ENCODE measurements around the gene CLDN15. TPM values are rescaled to one million over a fixed set of nuclear protein-coding genes. Genes with fewer than 3 reads are reported as not detected.
"Not testable (repeated sequence)": the region's sequence is repeated elsewhere in the genome, so short reads cannot be mapped to it uniquely, and the experiment has no call there.

CLDN15 gene
- total RNA-seq (ENCODE audit: insufficient read depth, low replicate concordance), result 7.5 TPM

GRCh38 chr7:101237206-101238067, at the start of gene CLDN15:
CLDN15 (minus strand) TSS chr7:101237802; CDS start chr7:101237581, 221 bp downstream.
- peak; percentile 66 for DNase-seq (ENCODE audit: low spot score)

GRCh38 chr7:101287032-101287431, 49.4 kb upstream of the CLDN15 start:
- DNase-seq (ENCODE audit: low spot score), result no peak

GRCh38 chr7:101285880-101286279, 48.3 kb upstream of the CLDN15 start:
- DNase-seq (ENCODE audit: low spot score), result not testable (repeated sequence)

GRCh38 chr7:101285171-101285570, 47.6 kb upstream of the CLDN15 start:
- DNase-seq (ENCODE audit: low spot score), result no peak

GRCh38 chr7:101280912-101281311, 43.3 kb upstream of the CLDN15 start:
- DNase-seq (ENCODE audit: low spot score), result not testable (repeated sequence)

- DNase-seq (ENCODE audit: low spot score), result no peak
Observed at GRCh38 chr7:101278461-101279292, 41.1 kb upstream of the CLDN15 start.

GRCh38 chr7:101277155-101277554, 39.6 kb upstream of the CLDN15 start:
- no peak for DNase-seq (ENCODE audit: low spot score)

GRCh38 chr7:101273206-101273605, 35.6 kb upstream of the CLDN15 start:
- DNase-seq (ENCODE audit: low spot score), result no peak

GRCh38 chr7:101271021-101271420, 33.4 kb upstream of the CLDN15 start:
- DNase-seq (ENCODE audit: low spot score), result no peak

- DNase-seq (ENCODE audit: low spot score), result no peak
Observed at GRCh38 chr7:101269664-101270063, 32.1 kb upstream of the CLDN15 start.

- no peak for DNase-seq (ENCODE audit: low spot score)
Observed at GRCh38 chr7:101265622-101266516, 28.3 kb upstream of the CLDN15 start.

- not testable (repeated sequence) for DNase-seq (ENCODE audit: low spot score)
Observed at GRCh38 chr7:101264102-101264706, 26.6 kb upstream of the CLDN15 start.

- DNase-seq (ENCODE audit: low spot score), result no peak
Observed at GRCh38 chr7:101258243-101258731, 20.7 kb upstream of the CLDN15 start.

GRCh38 chr7:101255796-101256195, 18.2 kb upstream of the CLDN15 start:
- no peak for DNase-seq (ENCODE audit: low spot score)

- DNase-seq (ENCODE audit: low spot score), result not testable (repeated sequence)
Observed at GRCh38 chr7:101253199-101253598, 15.6 kb upstream of the CLDN15 start.

- DNase-seq (ENCODE audit: low spot score), result peak; percentile 99
Observed at GRCh38 chr7:101251871-101252659, 14.5 kb upstream of the CLDN15 start.

- DNase-seq (ENCODE audit: low spot score), result no peak
Observed at GRCh38 chr7:101250324-101250723, 12.7 kb upstream of the CLDN15 start.

GRCh38 chr7:101248276-101248675, 10.7 kb upstream of the CLDN15 start:
- no peak for DNase-seq (ENCODE audit: low spot score)

GRCh38 chr7:101245147-101245668, 7.6 kb upstream of the CLDN15 start:
- no peak for DNase-seq (ENCODE audit: low spot score)

Data from umbilical cord (tissue), 2 donors.